Calu3 (cell line): ENCODE results near the gene SF3B6. TPM values are rescaled to one million over a fixed set of nuclear protein-coding genes. Genes with fewer than 3 reads are reported as not detected.
A peak's percentile ranks its signal among the peaks of the same experiment; 100 is the strongest.

ENCODE experiments used
- BruUV-seq: library from RNA; stranded (reverse); fragments of 400-500 nt; replicated peaks from 2 replicates; lab custom pipeline; 2021; lab: Mats Ljungman, UMichigan
- CTCF ChIA-PET: fragments of 300-600 bp; sonication (Branson Sonifier 250); formaldehyde crosslinking; loops from one replicate; lab custom pipeline; 2022; ENCODE audit warnings: antibody characterized with exemption; lab: Charles Lee
- DNase-seq: peaks from one replicate; pipeline ENCODE4 v3.0.0; 2022
- H3K27ac Mint-ChIP-seq: one replicate; pipeline ENCODE4 v1.8.0; 2022; ENCODE audit warnings: mixed read lengths; ENCODE audit not compliant: unreplicated experiment
- H3K27me3 Mint-ChIP-seq: one replicate; pipeline ENCODE4 v1.8.0; 2022; ENCODE audit warnings: mixed read lengths; ENCODE audit not compliant: unreplicated experiment
- H3K36me3 Mint-ChIP-seq: one replicate; pipeline ENCODE4 v1.8.0; 2022; ENCODE audit warnings: mild to moderate bottlenecking, moderate library complexity, mixed read lengths; ENCODE audit not compliant: insufficient read depth, unreplicated experiment
- H3K4me1 Mint-ChIP-seq: one replicate; pipeline ENCODE4 v1.8.0; 2022; ENCODE audit warnings: mild to moderate bottlenecking, low read depth, mixed read lengths; ENCODE audit not compliant: unreplicated experiment
- H3K4me3 Mint-ChIP-seq: one replicate; pipeline ENCODE4 v1.8.0; 2022; ENCODE audit warnings: mild to moderate bottlenecking, low read depth, moderate library complexity, mixed read lengths; ENCODE audit not compliant: unreplicated experiment
- H3K9me3 Mint-ChIP-seq: one replicate; pipeline ENCODE4 v1.8.0; 2022; ENCODE audit warnings: low read depth, mixed read lengths; ENCODE audit not compliant: unreplicated experiment
- intact Hi-C: fragments of 100-400 bp; cut with micrococcal nuclease; formaldehyde crosslinking; loops from one replicate; pipeline ENCODE4 v1.10.0; 2022; ENCODE audit not compliant: unreplicated experiment
- total RNA-seq: library from RNA; stranded (reverse); gene quantifications from 2 replicates; pipeline ENCODE4 v1.2.3, GENCODE V29; 2022
- TF ChIP-seq, protein P1 (sequence below): fragments of 200-600 bp; IDR thresholded peaks from one replicate; pipeline ENCODE4 v1.8.0; 2022; ENCODE audit warnings: antibody characterized with exemption; ENCODE audit not compliant: unreplicated experiment

SF3B6 gene
- total RNA-seq, 1 experiment from 2014 or later: 112 TPM

DNA sequence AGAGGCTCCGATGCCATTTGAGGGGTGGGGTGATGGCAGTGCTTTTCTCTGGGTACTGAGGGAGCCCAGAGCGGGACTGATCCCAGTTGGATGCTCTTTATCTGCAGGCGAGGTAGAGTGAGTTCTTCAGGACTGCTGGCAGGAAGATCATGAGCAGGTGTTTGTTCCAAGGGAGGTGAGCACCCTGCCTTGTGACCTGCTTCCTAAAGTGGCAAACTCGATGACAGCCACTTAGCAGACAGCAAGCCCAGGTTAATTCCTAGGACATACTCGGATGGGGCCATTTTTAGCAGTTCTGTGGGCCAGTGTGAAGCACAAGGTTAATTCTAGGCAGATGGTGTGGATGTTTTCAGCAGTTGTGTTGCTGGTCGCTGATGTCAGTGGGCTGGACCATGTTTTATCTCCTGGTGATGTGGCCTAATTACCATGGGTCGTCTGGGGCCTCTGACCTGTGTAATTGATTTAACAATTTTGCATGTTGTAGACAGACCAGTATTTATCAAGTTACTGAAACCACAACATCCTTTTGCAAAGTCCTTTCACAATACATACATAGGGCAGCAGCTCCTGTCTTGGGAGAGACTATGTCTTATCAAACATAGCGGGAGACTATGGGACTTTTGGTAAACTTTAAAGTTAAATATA lies 21.6 kb downstream of the SF3B6 start:
- Mint-ChIP-seq H3K27ac (no peak overlapping the region), H3K4me3 (no peak overlapping the region), H3K27me3 (no peaks in the 10 kb centered on the region), H3K36me3 (peaks cover 8% of the 10 kb centered on the region), H3K4me1 (peaks cover 9% of the 10 kb centered on the region), H3K9me3 (no peaks in the 10 kb centered on the region)
- CTCF ChIA-PET: no interaction called here
- intact Hi-C loops: no loop called here
- no TSS peak for BruUV-seq
- TF ChIP-seq, protein P1, sequence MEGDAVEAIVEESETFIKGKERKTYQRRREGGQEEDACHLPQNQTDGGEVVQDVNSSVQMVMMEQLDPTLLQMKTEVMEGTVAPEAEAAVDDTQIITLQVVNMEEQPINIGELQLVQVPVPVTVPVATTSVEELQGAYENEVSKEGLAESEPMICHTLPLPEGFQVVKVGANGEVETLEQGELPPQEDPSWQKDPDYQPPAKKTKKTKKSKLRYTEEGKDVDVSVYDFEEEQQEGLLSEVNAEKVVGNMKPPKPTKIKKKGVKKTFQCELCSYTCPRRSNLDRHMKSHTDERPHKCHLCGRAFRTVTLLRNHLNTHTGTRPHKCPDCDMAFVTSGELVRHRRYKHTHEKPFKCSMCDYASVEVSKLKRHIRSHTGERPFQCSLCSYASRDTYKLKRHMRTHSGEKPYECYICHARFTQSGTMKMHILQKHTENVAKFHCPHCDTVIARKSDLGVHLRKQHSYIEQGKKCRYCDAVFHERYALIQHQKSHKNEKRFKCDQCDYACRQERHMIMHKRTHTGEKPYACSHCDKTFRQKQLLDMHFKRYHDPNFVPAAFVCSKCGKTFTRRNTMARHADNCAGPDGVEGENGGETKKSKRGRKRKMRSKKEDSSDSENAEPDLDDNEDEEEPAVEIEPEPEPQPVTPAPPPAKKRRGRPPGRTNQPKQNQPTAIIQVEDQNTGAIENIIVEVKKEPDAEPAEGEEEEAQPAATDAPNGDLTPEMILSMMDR: no peak
- DNase-seq: no peak

GRCh38 chr2:24052951-24053350 lies 23.2 kb downstream of the SF3B6 start:
- TF ChIP-seq, protein P1: no peak
- no TSS peak for BruUV-seq
- intact Hi-C loops: no loop called here
- Mint-ChIP-seq H3K4me3 (no peak overlapping the region), H3K36me3 (peaks cover 17% of the 10 kb centered on the region), H3K27ac (no peak overlapping the region), H3K27me3 (no peaks in the 10 kb centered on the region), H3K4me1 (peaks cover under 1% of the 10 kb centered on the region), H3K9me3 (no peaks in the 10 kb centered on the region)
- CTCF ChIA-PET: no interaction called here
- no peak for DNase-seq

- TF ChIP-seq, protein P1: no peak
Observed at GRCh38 chr2:24051833-24052232, 24.3 kb downstream of the SF3B6 start.

DNA sequence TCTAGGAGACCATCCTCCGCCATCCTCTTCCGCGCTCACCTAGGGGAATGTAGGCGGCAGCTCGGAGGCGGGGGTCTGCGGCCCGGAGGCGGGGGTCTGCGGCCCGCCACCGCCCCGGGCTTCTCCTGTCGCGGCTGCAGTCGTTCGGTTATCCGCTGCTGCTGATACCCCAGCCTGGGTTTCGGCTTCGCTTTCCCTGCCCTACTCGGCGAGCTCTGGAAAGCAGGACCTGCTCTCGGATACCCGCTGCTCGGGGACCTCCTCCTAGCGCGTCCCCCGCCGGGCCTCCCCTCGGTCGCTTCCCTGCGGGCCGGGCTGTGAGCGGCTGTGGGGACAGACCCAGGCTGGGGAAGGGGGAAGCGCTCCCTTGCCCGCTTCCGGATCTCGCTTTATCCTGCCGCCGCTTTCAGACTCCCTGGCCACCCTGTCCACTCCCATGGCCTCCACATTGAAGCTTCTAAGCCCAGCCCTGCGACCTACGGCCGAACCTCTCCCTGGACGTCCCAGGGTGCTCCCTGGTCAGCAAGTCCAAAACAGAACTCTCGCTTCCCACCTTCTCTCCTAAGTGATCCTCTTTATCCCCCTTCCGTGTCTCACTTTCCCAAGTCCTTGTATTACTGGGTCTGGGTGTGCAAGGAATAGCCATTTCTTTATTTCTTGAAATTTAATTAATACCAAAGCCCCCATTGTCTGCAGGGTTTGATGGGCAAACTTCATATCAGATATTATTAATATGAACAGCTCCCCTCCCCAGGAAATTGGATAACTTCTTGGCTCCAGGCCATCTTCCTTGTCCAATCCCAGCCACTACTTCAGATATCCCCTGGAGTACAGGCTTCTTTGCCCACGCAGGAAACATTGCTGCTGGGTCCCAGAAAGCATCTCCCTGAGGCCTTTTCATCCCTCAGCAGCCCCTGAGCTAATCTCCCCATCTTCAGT lies 25.8 kb downstream of the SF3B6 start:
- peaks cover 29% of the 10 kb centered on the region for H3K36me3 Mint-ChIP-seq
- CTCF ChIA-PET: interaction anchor here (1.0 to 1.4 kb wide), 2 partner anchors 16 to 34 kb away, joined by 4 read pairs; partner anchors contain the start of gene TP53I3
- no peak overlapping the region for H3K4me3 Mint-ChIP-seq
- H3K27ac Mint-ChIP-seq: no peak overlapping the region
- no peaks in the 10 kb centered on the region for H3K27me3 Mint-ChIP-seq
- no peaks in the 10 kb centered on the region for H3K9me3 Mint-ChIP-seq
- no TSS peak for BruUV-seq
- intact Hi-C loops: no loop called here
- H3K4me1 Mint-ChIP-seq: peaks cover 1% of the 10 kb centered on the region
- DNase-seq: peak; percentile 18
- TF ChIP-seq, protein P1: no peak

More at GRCh38 chr2:24051833-24052232, 24.3 kb downstream of the SF3B6 start:
- CTCF ChIA-PET: interaction anchor here (0.6 kb wide), 1 partner anchor 524 kb away, joined by 4 read pairs; no protein-coding TSS in a partner anchor
- H3K4me1 Mint-ChIP-seq: no peaks in the 10 kb centered on the region
- intact Hi-C loops: no loop called here
- BruUV-seq: no TSS peak
- DNase-seq: no peak
- peaks cover 26% of the 10 kb centered on the region for H3K36me3 Mint-ChIP-seq
- no peaks in the 10 kb centered on the region for H3K27me3 Mint-ChIP-seq
- H3K4me3 Mint-ChIP-seq: no peak overlapping the region
- H3K9me3 Mint-ChIP-seq: no peaks in the 10 kb centered on the region
- H3K27ac Mint-ChIP-seq: no peak overlapping the region
